OCI-LY1 (cell line): ENCODE data around the gene CNN2.

Experiments used
- H2AFZ ChIP-seq: fragments of 200-600 bp; sonication (generic), shearing (Covaris generic); 2 replicates; pipeline ENCODE4 v1.6.0; 2014; ENCODE audit warnings: antibody characterized with exemption, mild to moderate bottlenecking, low read length
- H3F3A ChIP-seq: fragments of 200-600 bp; sonication (generic), shearing (Covaris generic); 2 replicates; pipeline ENCODE4 v1.6.0; 2014; ENCODE audit warnings: mild to moderate bottlenecking, antibody characterized with exemption, low read length, moderate library complexity; ENCODE audit not compliant: insufficient read depth
- H3K27ac ChIP-seq: fragments of 200-600 bp; sonication (generic); 2 replicates; pipeline ENCODE4 v1.5.1; 2014; ENCODE audit warnings: low read length, mixed run types, mild to moderate bottlenecking, low read depth; ENCODE audit not compliant: poor library complexity, severe bottlenecking
- H3K27me3 ChIP-seq: fragments of 200-600 bp; sonication (generic); 2 replicates; pipeline ENCODE4 v1.6.0; 2014; ENCODE audit warnings: antibody characterized with exemption, mild to moderate bottlenecking, low read length, moderate library complexity; ENCODE audit not compliant: insufficient read depth
- H3K36me3 ChIP-seq: fragments of 200-600 bp; sonication (generic); 2 replicates; pipeline ENCODE4 v1.6.1; 2014; ENCODE audit warnings: mild to moderate bottlenecking, antibody characterized with exemption, low read length, moderate library complexity, mixed read lengths; ENCODE audit not compliant: insufficient read depth
- H3K4me1 ChIP-seq: fragments of 200-600 bp; sonication (generic); 2 replicates; pipeline ENCODE4 v1.5.1; 2014; ENCODE audit warnings: mild to moderate bottlenecking, low read length, moderate library complexity; ENCODE audit not compliant: insufficient read depth, severe bottlenecking
- H3K4me2 ChIP-seq: fragments of 200-600 bp; sonication (generic), shearing (Covaris generic); 2 replicates; pipeline ENCODE4 v1.6.1; 2014; ENCODE audit warnings: low read length
- H3K4me3 ChIP-seq: fragments of 200-600 bp; sonication (generic); 2 replicates; pipeline ENCODE4 v1.5.1; 2014; ENCODE audit warnings: low read length, low read depth, mild to moderate bottlenecking, mixed read lengths; ENCODE audit not compliant: poor library complexity, severe bottlenecking
- H3K79me2 ChIP-seq: fragments of 200-600 bp; shearing (Covaris generic); 2 replicates; pipeline ENCODE4 v1.6.1; 2016; ENCODE audit warnings: mixed run types, low read length, mixed read lengths; ENCODE audit not compliant: insufficient read depth
- H3K9ac ChIP-seq: fragments of 200-600 bp; sonication (generic), shearing (Covaris generic); 2 replicates; pipeline ENCODE4 v1.6.1; 2014; ENCODE audit warnings: mild to moderate bottlenecking, low read length, mixed read lengths
- H3K9me2 ChIP-seq: fragments of 200-600 bp; sonication (generic), shearing (Covaris generic); 2 replicates; pipeline ENCODE4 v1.6.1; 2014; ENCODE audit warnings: low read depth, mild to moderate bottlenecking, low read length, mixed read lengths
- H3K9me3 ChIP-seq: fragments of 200-600 bp; shearing (Covaris generic); 2 replicates; pipeline ENCODE4 v1.6.1; 2014; ENCODE audit warnings: low read length, mixed read lengths
- H4K20me1 ChIP-seq: fragments of 200-600 bp; sonication (generic), shearing (Covaris generic); 2 replicates; pipeline ENCODE4 v1.6.0; 2016; ENCODE audit warnings: mild to moderate bottlenecking, low read length; ENCODE audit not compliant: insufficient read depth
- EZH2 ChIP-seq: fragments of 200-600 bp; sonication (generic), shearing (Covaris generic); IDR thresholded peaks from 2 replicates; pipeline ENCODE4 v1.8.0; 2017; ENCODE audit warnings: borderline replicate concordance, mixed run types, mild to moderate bottlenecking, antibody characterized with exemption, low read length, moderate library complexity, mixed read lengths
- TF ChIP-seq, protein P1 (sequence below): fragments of 200-600 bp; sonication (generic), shearing (Covaris generic); IDR thresholded peaks from 2 replicates; pipeline ENCODE4 v1.5.1; 2017; ENCODE audit warnings: mild to moderate bottlenecking, antibody characterized with exemption, low read length, moderate library complexity, mixed read lengths

Gene CNN2

DNA sequence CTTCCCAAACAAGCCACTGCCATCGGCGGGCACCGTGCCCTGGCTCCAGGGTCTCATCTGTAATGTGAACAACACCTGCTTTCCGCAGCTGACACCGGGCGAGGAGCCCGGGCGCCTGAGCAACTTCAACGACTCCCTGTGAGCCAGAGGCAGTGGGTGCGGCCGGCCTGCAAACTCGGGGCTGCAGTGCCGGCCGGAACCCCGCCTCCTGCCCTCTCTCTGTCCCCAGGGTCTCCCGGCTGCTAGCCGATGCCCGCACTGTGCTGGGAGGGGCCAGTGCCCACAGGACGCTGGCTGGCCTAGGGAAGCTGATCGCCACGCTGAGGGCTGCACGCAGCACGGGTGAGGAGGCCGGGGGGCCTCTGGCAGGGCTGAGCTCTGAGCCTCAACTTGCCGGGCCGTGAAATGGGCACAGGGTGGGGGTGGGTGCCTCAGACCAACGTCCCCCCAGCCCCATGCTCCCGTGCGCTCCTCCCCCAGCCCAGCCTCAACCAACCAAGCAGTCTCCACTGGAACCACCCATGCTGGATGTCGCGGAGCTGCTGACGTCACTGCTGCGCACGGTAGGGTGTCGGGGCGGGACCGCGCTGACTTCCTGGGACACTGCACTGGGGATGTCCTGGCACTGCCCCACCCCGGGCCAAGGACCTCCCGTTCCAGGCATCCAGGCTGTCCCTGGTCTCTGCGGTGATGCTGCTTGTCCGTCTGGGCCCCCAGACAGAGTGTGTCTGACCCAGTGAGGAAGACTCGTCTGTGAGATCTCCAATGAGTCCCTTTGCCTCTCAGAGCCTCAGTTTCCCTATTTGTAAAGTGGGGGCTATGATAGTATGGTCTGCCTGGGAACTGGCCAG lies 15.7 kb downstream of the CNN2 start:
- no peak overlapping the region for H2AFZ ChIP-seq
- H3K9me2 ChIP-seq, result no peaks in the 10 kb centered on the region
- peaks cover 13% of the 10 kb centered on the region; the same call in 1 of the 2 replicates for H3F3A ChIP-seq
- TF ChIP-seq, protein P1, sequence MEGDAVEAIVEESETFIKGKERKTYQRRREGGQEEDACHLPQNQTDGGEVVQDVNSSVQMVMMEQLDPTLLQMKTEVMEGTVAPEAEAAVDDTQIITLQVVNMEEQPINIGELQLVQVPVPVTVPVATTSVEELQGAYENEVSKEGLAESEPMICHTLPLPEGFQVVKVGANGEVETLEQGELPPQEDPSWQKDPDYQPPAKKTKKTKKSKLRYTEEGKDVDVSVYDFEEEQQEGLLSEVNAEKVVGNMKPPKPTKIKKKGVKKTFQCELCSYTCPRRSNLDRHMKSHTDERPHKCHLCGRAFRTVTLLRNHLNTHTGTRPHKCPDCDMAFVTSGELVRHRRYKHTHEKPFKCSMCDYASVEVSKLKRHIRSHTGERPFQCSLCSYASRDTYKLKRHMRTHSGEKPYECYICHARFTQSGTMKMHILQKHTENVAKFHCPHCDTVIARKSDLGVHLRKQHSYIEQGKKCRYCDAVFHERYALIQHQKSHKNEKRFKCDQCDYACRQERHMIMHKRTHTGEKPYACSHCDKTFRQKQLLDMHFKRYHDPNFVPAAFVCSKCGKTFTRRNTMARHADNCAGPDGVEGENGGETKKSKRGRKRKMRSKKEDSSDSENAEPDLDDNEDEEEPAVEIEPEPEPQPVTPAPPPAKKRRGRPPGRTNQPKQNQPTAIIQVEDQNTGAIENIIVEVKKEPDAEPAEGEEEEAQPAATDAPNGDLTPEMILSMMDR, result no peak
- TF ChIP-seq EZH2, result no peak
- H3K27ac ChIP-seq, result peak overlapping the region; percentile 70
- H3K4me3 ChIP-seq, result peak overlapping the region; percentile 90
- no peaks in the 10 kb centered on the region for H3K9me3 ChIP-seq
- peak overlapping the region; percentile 92 for H3K4me2 ChIP-seq
- H3K36me3 ChIP-seq, result peaks cover 20% of the 10 kb centered on the region; the same call in 1 of the 2 replicates
- peak overlapping the region; percentile 55 for H3K9ac ChIP-seq
- no peaks in the 10 kb centered on the region for H3K27me3 ChIP-seq
- H3K79me2 ChIP-seq, result no peaks in the 10 kb centered on the region
- H4K20me1 ChIP-seq, result no peaks in the 10 kb centered on the region
- peaks cover 65% of the 10 kb centered on the region for H3K4me1 ChIP-seq

DNA sequence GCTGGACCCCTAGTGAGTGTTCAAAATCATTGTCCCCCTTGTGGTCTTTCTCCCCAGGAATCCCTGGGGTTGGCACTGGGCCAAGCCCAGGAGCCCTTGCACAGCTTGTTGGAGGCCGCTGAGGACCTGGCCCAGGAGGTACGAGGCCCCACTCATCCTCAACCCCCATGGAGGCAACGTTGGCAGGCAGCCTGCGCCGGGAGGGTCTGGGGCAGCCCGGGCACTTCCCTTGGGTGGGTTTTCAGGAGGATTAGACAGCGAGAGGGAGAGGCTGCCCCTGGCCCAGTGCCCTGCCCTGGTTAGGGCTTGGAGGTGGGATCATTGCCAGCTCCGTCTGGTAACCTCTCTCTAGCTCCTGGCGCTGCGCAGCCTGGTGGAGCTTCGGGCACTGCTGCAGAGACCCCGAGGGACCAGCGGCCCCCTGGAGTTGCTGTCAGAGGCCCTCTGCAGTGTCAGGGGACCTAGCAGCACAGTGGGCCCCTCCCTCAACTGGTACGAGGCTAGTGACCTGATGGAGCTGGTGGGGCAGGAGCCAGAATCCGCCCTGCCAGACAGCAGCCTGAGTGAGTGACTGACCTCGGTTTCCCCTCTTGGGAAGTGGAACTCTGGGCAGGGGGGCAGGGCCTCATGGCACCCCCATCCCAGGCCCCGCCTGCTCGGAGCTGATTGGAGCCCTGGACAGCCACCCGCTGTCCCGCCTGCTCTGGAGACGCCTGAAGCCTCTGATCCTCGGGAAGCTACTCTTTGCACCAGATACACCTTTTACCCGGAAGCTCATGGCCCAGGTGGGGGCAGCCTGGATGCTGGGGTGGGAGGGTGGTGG lies 16.5 kb downstream of the CNN2 start:
- peak overlapping the region; percentile 90 for H3K4me3 ChIP-seq
- no peak overlapping the region for H2AFZ ChIP-seq
- H3K9me2 ChIP-seq, result no peaks in the 10 kb centered on the region
- no peak for TF ChIP-seq EZH2
- TF ChIP-seq, protein P1, result no peak
- no peaks in the 10 kb centered on the region for H3K27me3 ChIP-seq
- H3K36me3 ChIP-seq, result peaks cover 20% of the 10 kb centered on the region; the same call in 1 of the 2 replicates
- H3K79me2 ChIP-seq, result no peaks in the 10 kb centered on the region
- H3K27ac ChIP-seq, result peak overlapping the region; percentile 70
- peaks cover 66% of the 10 kb centered on the region for H3K4me1 ChIP-seq
- H3K9ac ChIP-seq, result peak overlapping the region; percentile 55; the same call in 1 of the 2 replicates
- H4K20me1 ChIP-seq, result no peaks in the 10 kb centered on the region
- H3K4me2 ChIP-seq, result peak overlapping the region; percentile 92
- no peaks in the 10 kb centered on the region for H3K9me3 ChIP-seq
- H3F3A ChIP-seq, result peaks cover 6% of the 10 kb centered on the region; the same call in 1 of the 2 replicates

DNA sequence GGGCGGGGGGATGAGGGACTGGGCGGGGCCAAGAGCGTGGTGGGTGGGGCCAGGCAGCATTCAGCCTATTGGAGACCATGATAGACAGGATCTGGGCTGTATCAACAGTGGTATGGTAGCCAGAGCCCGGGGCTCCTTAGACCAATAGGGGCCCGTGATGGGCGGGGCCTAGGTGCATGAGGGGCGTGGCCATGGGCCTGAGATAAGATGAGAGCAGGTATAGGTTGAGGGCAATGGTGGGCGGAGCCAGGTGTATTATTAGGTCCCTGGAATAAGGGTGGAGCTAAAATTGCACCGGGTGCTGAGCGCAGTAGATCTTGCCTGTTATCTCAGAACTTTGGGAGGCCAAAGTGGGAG lies 18.8 kb downstream of the CNN2 start:
- Histone ChIP-seq H3K27me3 (no peaks in the 10 kb centered on the region), H3K4me1 (peaks cover 48% of the 10 kb centered on the region), H3K9me2 (no peaks in the 10 kb centered on the region), H3K36me3 (peaks cover 20% of the 10 kb centered on the region; the same call in 1 of the 2 replicates), H3K79me2 (no peaks in the 10 kb centered on the region), H4K20me1 (no peaks in the 10 kb centered on the region), H3K27ac (no peak overlapping the region), H3K9ac (no peak overlapping the region), H3K4me2 (no peak overlapping the region), H3K9me3 (no peaks in the 10 kb centered on the region), H3K4me3 (no peak overlapping the region), H2AFZ (no peak overlapping the region), H3F3A (no peaks in the 10 kb centered on the region)
- TF ChIP-seq, protein P1, result no peak
- TF ChIP-seq EZH2, result no peak
